Measurements from ENCODE around the gene TEX50. TPM values are rescaled to one million over a fixed set of nuclear protein-coding genes. Genes with fewer than 3 reads are reported as not detected.
"Not testable (repeated sequence)": the region's sequence is repeated elsewhere in the genome, so short reads cannot be mapped to it uniquely, and the experiment has no call there.

Gene TEX50
- total RNA-seq, 1 experiment from 2014 or later: not detected

DNA sequence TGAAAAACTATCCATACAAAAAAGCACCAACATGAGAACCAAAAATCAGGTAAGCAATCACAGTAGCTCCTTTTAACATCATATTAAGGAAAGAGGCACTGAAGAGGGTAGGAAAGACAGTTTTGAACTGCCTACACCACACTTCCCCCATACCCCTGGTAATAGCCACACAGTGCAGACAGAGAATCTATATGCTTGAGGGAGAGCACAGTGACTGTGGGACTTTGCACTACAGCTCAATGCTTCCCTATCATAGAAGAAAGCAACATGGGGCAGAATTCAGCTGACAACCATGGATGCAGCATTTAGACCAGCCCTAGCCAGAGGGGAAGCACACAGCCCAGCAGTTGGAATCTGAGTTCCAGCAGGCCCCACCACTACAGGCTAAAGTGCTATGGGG lies 7.9 kb upstream of the TEX50 start:
- ATAC-seq (no peak), DNase-seq (no peak)
- no peaks in the 10 kb centered on the region for H3F3A ChIP-seq (ENCODE audit: low read length, unreplicated experiment)
- no peak overlapping the region for H2AFZ ChIP-seq (ENCODE audit: low read length)
- no peak overlapping the region for H3K4me2 ChIP-seq (ENCODE audit: low read length)
- TF ChIP-seq EZH2 (IDR thresholded peaks at IDR 0.05; ENCODE audit: low read length, unreplicated experiment): no peak
- no peak for TF ChIP-seq EZH2phosphoT487 (IDR thresholded peaks at IDR 0.05; ENCODE audit: borderline replicate concordance, low read length)
- TF ChIP-seq, protein P1, sequence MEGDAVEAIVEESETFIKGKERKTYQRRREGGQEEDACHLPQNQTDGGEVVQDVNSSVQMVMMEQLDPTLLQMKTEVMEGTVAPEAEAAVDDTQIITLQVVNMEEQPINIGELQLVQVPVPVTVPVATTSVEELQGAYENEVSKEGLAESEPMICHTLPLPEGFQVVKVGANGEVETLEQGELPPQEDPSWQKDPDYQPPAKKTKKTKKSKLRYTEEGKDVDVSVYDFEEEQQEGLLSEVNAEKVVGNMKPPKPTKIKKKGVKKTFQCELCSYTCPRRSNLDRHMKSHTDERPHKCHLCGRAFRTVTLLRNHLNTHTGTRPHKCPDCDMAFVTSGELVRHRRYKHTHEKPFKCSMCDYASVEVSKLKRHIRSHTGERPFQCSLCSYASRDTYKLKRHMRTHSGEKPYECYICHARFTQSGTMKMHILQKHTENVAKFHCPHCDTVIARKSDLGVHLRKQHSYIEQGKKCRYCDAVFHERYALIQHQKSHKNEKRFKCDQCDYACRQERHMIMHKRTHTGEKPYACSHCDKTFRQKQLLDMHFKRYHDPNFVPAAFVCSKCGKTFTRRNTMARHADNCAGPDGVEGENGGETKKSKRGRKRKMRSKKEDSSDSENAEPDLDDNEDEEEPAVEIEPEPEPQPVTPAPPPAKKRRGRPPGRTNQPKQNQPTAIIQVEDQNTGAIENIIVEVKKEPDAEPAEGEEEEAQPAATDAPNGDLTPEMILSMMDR (conservative IDR thresholded peaks at IDR 0.05; ENCODE audit: low read depth, low read length): no peak
- H3K4me1 ChIP-seq (ENCODE audit: insufficient read depth, low read length): no peaks in the 10 kb centered on the region
- no peaks in the 10 kb centered on the region for H3K36me3 ChIP-seq (ENCODE audit: low read depth, low read length)
- no peaks in the 10 kb centered on the region for H3K79me2 ChIP-seq (ENCODE audit: low read length)
- H3K27me3 ChIP-seq (ENCODE audit: low read length): no peaks in the 10 kb centered on the region
- CTCF ChIA-PET: no interaction called here
- intact Hi-C loops (cut with micrococcal nuclease): no loop called here
- no peak overlapping the region for H3K9ac ChIP-seq (ENCODE audit: low read length)
- H4K20me1 ChIP-seq (ENCODE audit: low read length): no peaks in the 10 kb centered on the region
- H3K9me3 ChIP-seq (ENCODE audit: low read length): no peaks in the 10 kb centered on the region
- H3K4me3 ChIP-seq (ENCODE audit: low read length): no peak overlapping the region
- H3K9me2 ChIP-seq (replicated peaks; ENCODE audit: low read length): no peaks in the 10 kb centered on the region
- no TSS peak for BruUV-seq (replicated peaks)
- H3K27ac ChIP-seq (ENCODE audit: low read length): no peak overlapping the region
- POLR2A ChIA-PET (ENCODE audit: unreplicated experiment): interaction anchor here (0.6 kb wide), 1 partner anchor 88 kb away, joined by 4 read pairs; the partner anchor contains the start of gene KLHL20

DNA sequence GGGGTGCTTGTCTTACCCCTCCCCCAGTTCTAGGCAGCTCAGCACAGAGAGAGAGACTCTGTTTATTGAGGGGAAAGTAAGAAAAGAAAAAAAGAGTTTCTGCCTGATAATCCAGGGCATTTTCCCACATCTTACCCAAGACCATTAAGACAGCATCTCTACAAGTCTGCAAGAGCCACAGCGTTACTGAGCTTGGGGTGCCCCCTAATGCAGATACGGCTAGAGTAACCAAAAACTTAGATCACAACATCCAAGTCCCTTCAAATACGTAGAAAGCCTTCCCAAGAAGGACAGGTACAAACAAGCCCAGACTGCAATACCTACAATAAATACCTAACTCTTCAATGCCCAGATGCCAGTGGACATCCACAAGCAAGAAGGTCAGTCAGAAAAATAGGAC lies 6.2 kb upstream of the TEX50 start:
- H3K9me3 ChIP-seq (ENCODE audit: low read length): no peaks in the 10 kb centered on the region
- no peak overlapping the region for H2AFZ ChIP-seq (ENCODE audit: low read length)
- no peaks in the 10 kb centered on the region for H3K27me3 ChIP-seq (ENCODE audit: low read length)
- ChIA-PET CTCF (no interaction called here), POLR2A (ENCODE audit: unreplicated experiment) (no interaction called here)
- no peak overlapping the region for H3K9ac ChIP-seq (ENCODE audit: low read length)
- H3K9me2 ChIP-seq (replicated peaks; ENCODE audit: low read length): no peaks in the 10 kb centered on the region
- H3K4me2 ChIP-seq (ENCODE audit: low read length): no peak overlapping the region
- no peaks in the 10 kb centered on the region for H3K4me1 ChIP-seq (ENCODE audit: insufficient read depth, low read length)
- BruUV-seq (replicated peaks): no TSS peak
- no peak overlapping the region for H3K4me3 ChIP-seq (ENCODE audit: low read length)
- no peak for DNase-seq
- H3K27ac ChIP-seq (ENCODE audit: low read length): no peak overlapping the region
- peak; percentile 33; the same call in 1 of the 2 replicates for ATAC-seq
- intact Hi-C loops (cut with micrococcal nuclease): no loop called here
- no peaks in the 10 kb centered on the region for H3F3A ChIP-seq (ENCODE audit: low read length, unreplicated experiment)
- no peaks in the 10 kb centered on the region for H4K20me1 ChIP-seq (ENCODE audit: low read length)
- H3K36me3 ChIP-seq (ENCODE audit: low read depth, low read length): no peaks in the 10 kb centered on the region
- no peaks in the 10 kb centered on the region for H3K79me2 ChIP-seq (ENCODE audit: low read length)
- TF ChIP-seq, protein P1 (conservative IDR thresholded peaks at IDR 0.05; ENCODE audit: low read depth, low read length): peak; percentile 35; the same call in 1 of the 2 replicates
- no peak for TF ChIP-seq EZH2phosphoT487 (IDR thresholded peaks at IDR 0.05; ENCODE audit: borderline replicate concordance, low read length)

DNA sequence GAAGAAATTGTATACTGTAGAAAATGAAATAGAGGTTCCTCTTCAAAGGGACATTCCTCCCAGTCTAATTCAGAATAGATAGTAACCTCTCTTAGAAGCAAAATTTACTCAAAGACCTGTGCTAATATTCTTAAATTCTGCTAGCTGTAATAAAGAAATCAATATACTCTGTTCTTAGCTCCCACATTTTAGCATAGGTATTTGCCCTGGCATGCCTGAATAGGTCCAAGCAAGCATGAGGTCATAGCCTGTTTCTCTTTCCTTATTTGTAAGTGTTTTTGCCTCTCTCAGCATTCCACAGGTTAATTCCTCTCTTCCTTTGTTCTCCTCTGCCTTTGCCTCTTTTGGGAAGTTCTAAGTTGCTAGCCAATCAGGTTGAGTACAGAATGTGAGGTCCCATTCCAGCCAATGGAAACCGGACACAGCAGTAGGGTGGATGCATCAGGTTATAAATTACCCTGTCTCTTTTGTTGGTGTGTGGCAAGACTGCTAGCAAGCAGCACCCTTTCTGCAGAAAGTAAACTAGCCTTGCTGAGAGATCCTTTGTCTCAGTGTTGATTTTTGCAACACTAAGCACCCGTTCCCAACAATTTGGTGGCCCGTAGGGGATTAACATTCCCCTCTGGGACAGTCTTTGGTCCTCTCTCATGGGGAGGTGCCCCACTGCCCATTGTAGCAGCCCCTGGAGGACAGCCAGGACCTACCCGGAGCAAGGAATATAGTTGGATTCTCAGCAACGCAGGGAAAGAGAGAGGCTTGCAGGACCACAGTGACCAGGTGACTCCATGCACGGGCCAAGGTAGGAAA lies 2.3 kb downstream of the TEX50 start:
- BruUV-seq (replicated peaks): not testable (repeated sequence)

More for the DNA sequence above, 2.3 kb downstream of the TEX50 start:
- intact Hi-C loops (cut with micrococcal nuclease); H3K27ac ChIP-seq (ENCODE audit: low read length); H3F3A ChIP-seq (ENCODE audit: low read length, unreplicated experiment); H3K27me3 ChIP-seq (ENCODE audit: low read length); H3K9ac ChIP-seq (ENCODE audit: low read length); POLR2A ChIA-PET (ENCODE audit: unreplicated experiment); H3K4me3 ChIP-seq (ENCODE audit: low read length); DNase-seq; H3K4me2 ChIP-seq (ENCODE audit: low read length); H3K4me1 ChIP-seq (ENCODE audit: insufficient read depth, low read length); H4K20me1 ChIP-seq (ENCODE audit: low read length); ATAC-seq; H3K9me3 ChIP-seq (ENCODE audit: low read length); H3K36me3 ChIP-seq (ENCODE audit: low read depth, low read length); CTCF ChIA-PET; H2AFZ ChIP-seq (ENCODE audit: low read length); H3K9me2 ChIP-seq (replicated peaks; ENCODE audit: low read length); H3K79me2 ChIP-seq (ENCODE audit: low read length): not testable (repeated sequence)
